ENCODE data around the gene PLXNA2. TPM values are rescaled to one million over a fixed set of nuclear protein-coding genes. Genes with fewer than 3 reads are reported as not detected.

Gene PLXNA2
- total and polyA plus RNA-seq, 2 of the 8 experiments (the other 6 are each of a cell fraction or from before 2014, with no cell fraction given) = 0.33 to 1.5 TPM

DNA sequence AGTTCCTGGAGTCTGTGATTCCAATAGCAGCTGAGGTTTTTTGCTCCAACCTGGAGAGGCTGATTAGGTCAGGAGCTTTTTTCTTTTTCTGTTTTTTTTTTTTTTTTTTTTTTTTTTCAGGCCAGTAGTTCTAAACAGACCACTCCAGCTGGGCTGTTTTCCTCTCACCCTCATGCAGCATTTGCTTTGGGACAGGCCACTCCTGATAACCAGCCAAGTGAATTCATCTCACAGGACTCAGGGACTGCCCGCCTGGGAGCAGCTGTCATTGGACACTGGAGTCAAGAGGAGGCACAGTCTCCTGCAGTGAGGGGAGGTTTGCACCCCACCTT is 22.9 kb downstream of the PLXNA2 start:
- H3K9me3 ChIP-seq (ENCODE audit: insufficient read depth in 2 of 2, low read depth in 1 of 2, low read length in 1 of 2) = no peaks in the 10 kb centered on the region
- no peak overlapping the region for H4K5ac ChIP-seq (ENCODE audit: insufficient read length, low read depth, low read length)
- no peak overlapping the region for H3K23ac ChIP-seq (ENCODE audit: insufficient read length)
- H3K79me2 ChIP-seq (ENCODE audit: control insufficient read depth in 1 of 2, insufficient read depth in 2 of 2, low read length in 2 of 2) = no peaks in the 10 kb centered on the region
- no peak overlapping the region for H2BK120ac ChIP-seq (replicated peaks; ENCODE audit: low read depth, low read length)
- H3K4me2 ChIP-seq (ENCODE audit: insufficient read depth in 1 of 2, low read depth in 2 of 2, low read length in 2 of 2) = no peak overlapping the region
- H2AK5ac ChIP-seq (ENCODE audit: low read depth, low read length) = no peak overlapping the region
- peaks cover 2% of the 10 kb centered on the region; the same call in 1 of the 2 replicates for H3K23me2 ChIP-seq (ENCODE audit: low read depth, low read length)
- H3K27me3 ChIP-seq (replicated peaks in 1 of 4; ENCODE audit: control insufficient read depth in 3 of 4, extremely low read depth in 1 of 4, insufficient read depth in 3 of 4, low read length in 3 of 4) = no peaks in the 10 kb centered on the region
- no peak overlapping the region for H2BK12ac ChIP-seq (ENCODE audit: low read depth, low read length)
- H3K36me3 ChIP-seq (ENCODE audit: control insufficient read depth in 2 of 4, insufficient read depth in 4 of 4, low read length in 3 of 4) = no peaks in the 10 kb centered on the region
- no peak overlapping the region for H2BK5ac ChIP-seq (ENCODE audit: low read depth, low read length)
- no peak overlapping the region for H3K56ac ChIP-seq (replicated peaks; ENCODE audit: insufficient read length, low read depth, low read length)
- POLR2A ChIA-PET (ENCODE audit: partially characterized antibody) = interaction anchor here (0.7 to 1.8 kb wide), 2 partner anchors 12 to 14 kb away, joined by 3 read pairs; no protein-coding TSS in a partner anchor
- H2BK20ac ChIP-seq (ENCODE audit: low read length) = no peak overlapping the region
- no peak overlapping the region for H3K27ac ChIP-seq (ENCODE audit: low read depth, low read length)
- H3K18ac ChIP-seq (ENCODE audit: extremely low read depth, low read length) = no peak overlapping the region
- FAIRE-seq = no peak
- no peak overlapping the region for H3K4ac ChIP-seq (replicated peaks; ENCODE audit: insufficient read length, low read depth, low read length)
- H3K14ac ChIP-seq (ENCODE audit: insufficient read length) = no peak overlapping the region
- no peak overlapping the region for H3K9ac ChIP-seq (replicated peaks in 1 of 4; ENCODE audit: extremely low read depth in 1 of 4, low read depth in 3 of 4, low read length in 3 of 4)
- H3K4me1 ChIP-seq (replicated peaks in 1 of 4; ENCODE audit: control insufficient read depth in 3 of 4, insufficient read depth in 4 of 4, low read length in 3 of 4) = peaks cover 0 to 4% (median 0%) of the 10 kb centered on the region in 4 experiments; a peak in 3 of 7 replicates
- no peak overlapping the region for H4K91ac ChIP-seq (replicated peaks; ENCODE audit: insufficient read length, low read length)
- no peak overlapping the region for H2BK15ac ChIP-seq (ENCODE audit: low read length)
- no peaks in the 10 kb centered on the region for H3K79me1 ChIP-seq (ENCODE audit: low read depth, low read length)
- H4K20me1 ChIP-seq (replicated peaks in 1 of 2; ENCODE audit: control insufficient read depth in 1 of 2, insufficient read depth in 2 of 2, low read length in 2 of 2) = no peaks in the 10 kb centered on the region
- no peak overlapping the region for H3K4me3 ChIP-seq (ENCODE audit: extremely low read depth in 1 of 4, insufficient read depth in 2 of 4, low read depth in 3 of 4, low read length in 4 of 4)
- no peak overlapping the region for H2AFZ ChIP-seq (ENCODE audit: low read length)
- no peak overlapping the region for H4K8ac ChIP-seq (ENCODE audit: extremely low read depth, insufficient read depth, low read length)
- CTCF ChIA-PET (ENCODE audit: partially characterized antibody) = interaction anchor here (0.9 to 2.6 kb wide), 12 partner anchors 9 to 203 kb away, joined by 3 to 14 read pairs (median 4); no protein-coding TSS in a partner anchor
- no peak for DNase-seq (ENCODE audit: low read depth in 1 of 2, low spot score in 2 of 2)
- WGBS, 2 experiments (ENCODE audit: extremely low coverage in 1 of 2, insufficient coverage in 1 of 2, insufficient read length in 1 of 2, insufficient replicate concordance in 2 of 2, low coverage in 1 of 2, low lambda C conversion rate in 2 of 2, missing lambda C conversion rate in 1 of 2) = 100% methylated on average over 1 of the region's 1 CpG; no CpG with 5 or more reads in 1 of the 2 experiments
- TF ChIP-seq RXRA (IDR thresholded peaks at IDR 0.05; ENCODE audit: insufficient read depth, low read depth, low read length) (no peak), CBX8 (IDR thresholded peaks at IDR 0.05; ENCODE audit: borderline replicate concordance, low read depth, low read length) (no peak), KDM4A (IDR thresholded peaks at IDR 0.05; ENCODE audit: low read depth, low read length, severe bottlenecking) (no peak), RBBP5 (IDR thresholded peaks at IDR 0.05; ENCODE audit: borderline replicate concordance, low read depth, low read length) (no peak), KDM5A (IDR thresholded peaks at IDR 0.05; ENCODE audit: low read length) (no peak), GABPA (IDR thresholded peaks at IDR 0.05; ENCODE audit: borderline replicate concordance, insufficient read depth, low read length) (no peak), TCF12 (IDR thresholded peaks at IDR 0.05; ENCODE audit: low read depth, low read length) (no peak), TBP (IDR thresholded peaks at IDR 0.05; ENCODE audit: low read depth, low read length) (no peak), CTCF (IDR thresholded peaks at IDR 0.05; ENCODE audit: control extremely low read depth in 1 of 3, insufficient read depth in 1 of 3, low read depth in 1 of 3, low read length in 3 of 3) (no peak), NRF1 (IDR thresholded peaks at IDR 0.05; ENCODE audit: low read depth, low read length) (no peak)
- TF ChIP-seq, protein P1, sequence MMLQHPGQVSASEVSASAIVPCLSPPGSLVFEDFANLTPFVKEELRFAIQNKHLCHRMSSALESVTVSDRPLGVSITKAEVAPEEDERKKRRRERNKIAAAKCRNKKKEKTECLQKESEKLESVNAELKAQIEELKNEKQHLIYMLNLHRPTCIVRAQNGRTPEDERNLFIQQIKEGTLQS (IDR thresholded peaks at IDR 0.05; ENCODE audit: insufficient read depth, low read depth, low read length) = no peak
